H1 (cell line): Measurements from ENCODE around the gene FASTKD3. TPM values are rescaled to one million over a fixed set of nuclear protein-coding genes. Genes with fewer than 3 reads are reported as not detected.

Experiments used
- SP4 ChIP-seq: IDR thresholded peaks from 2 replicates; pipeline ENCODE4 v1.6.1; 2012; ENCODE audit warnings: low read length, inconsistent platforms
- polyA plus RNA-seq, 7 experiments: library from polyadenylated mRNA; depleted of rRNA in 3 of 7; stranded (reverse) in 5 of 7; unstranded in 2 of 7; fragments of >200 nt in 5 of 7; fragments of 200-250 nt in 2 of 7; gene quantifications; 1 replicate in 5 of 7; 2 replicates in 1 of 7; 4 replicates in 1 of 7; pipeline versions ENCODE4 v1.2.1 to v1.2.3, GENCODE V29; 2011 to 2013; ENCODE audit warnings: missing spikeins in 2 of 7, mixed read lengths in 2 of 7
- total RNA-seq: library from RNA; stranded (reverse); fragmentation: NEBNext Ultra II Directional; extraction: Animal tissue kit (Norgen Biotek cat#: 25700); gene quantifications from 2 replicates; pipeline ENCODE4 v1.2.1, GENCODE V29; 2021

The FASTKD3 gene
- total and polyA plus RNA-seq, 2 of the 8 experiments (the other 6 are each of a cell fraction or from before 2014, with no cell fraction given): 5.6 to 7.6 TPM

DNA sequence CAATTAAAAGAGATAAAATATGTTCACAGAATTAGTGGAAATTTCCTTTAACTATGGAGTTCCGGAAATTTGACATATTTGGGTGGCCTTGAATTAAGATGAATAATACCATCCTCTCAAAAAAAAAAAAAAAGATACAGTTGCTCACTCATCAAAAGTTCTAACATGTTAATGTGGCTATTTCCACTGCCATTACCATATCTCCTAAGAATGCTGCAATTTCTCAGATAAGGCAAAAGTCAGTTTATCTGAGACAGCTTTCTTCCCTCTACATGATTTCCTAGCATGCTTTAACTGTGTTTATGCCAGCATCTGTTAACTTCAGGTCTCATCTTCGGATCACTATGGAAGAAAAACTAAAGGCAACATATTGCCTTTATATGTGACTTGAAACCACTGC is 2.6 kb downstream of the FASTKD3 start (continued):
- no peak for TF ChIP-seq SP4
